Measurements from ENCODE around the gene ELMO3. TPM values are rescaled to one million over a fixed set of nuclear protein-coding genes. Genes with fewer than 3 reads are reported as not detected.

Gene ELMO3
- total RNA-seq, 1 experiment from 2014 or later: 8.6 TPM

DNA sequence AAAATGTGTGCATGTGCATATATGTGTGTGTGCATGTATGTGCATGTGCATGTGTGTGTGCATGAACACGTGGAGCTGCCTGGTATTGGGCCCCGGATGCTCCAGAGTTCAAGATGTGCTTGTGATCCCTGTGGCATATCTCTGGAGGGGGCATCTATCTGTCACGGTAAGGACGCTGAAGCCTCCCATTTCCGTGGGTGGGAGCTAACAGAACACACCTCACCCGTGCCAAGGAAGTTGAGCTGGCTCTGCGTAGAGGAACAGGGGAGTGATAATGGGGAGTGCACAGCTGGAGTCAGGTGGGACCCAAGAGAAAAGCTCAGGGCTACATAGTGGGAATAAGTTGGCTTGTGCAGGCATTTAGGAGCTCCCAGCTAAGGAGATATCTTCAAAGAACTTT is 12.7 kb downstream of the ELMO3 start:
- Histone ChIP-seq H2AK5ac (ENCODE audit: insufficient read length, low read length) (no peak overlapping the region), H4K20me1 (ENCODE audit: control insufficient read depth, insufficient read depth, insufficient read length) (no peaks in the 10 kb centered on the region), H3K14ac (ENCODE audit: insufficient read depth, low read length) (no peak overlapping the region), H3K4me1 (ENCODE audit: insufficient read depth, low read length) (no peaks in the 10 kb centered on the region), H4K5ac (ENCODE audit: insufficient read length, low read depth, low read length) (no peak overlapping the region), H4K8ac (replicated peaks; ENCODE audit: insufficient read length, low read depth, low read length) (no peak overlapping the region), H2BK12ac (ENCODE audit: insufficient read length, low read depth, low read length) (no peak overlapping the region), H2BK15ac (ENCODE audit: low read depth, low read length) (no peak overlapping the region), H3K23ac (ENCODE audit: insufficient read length, low read depth, low read length) (no peak overlapping the region), H3T11ph (ENCODE audit: low read length) (no peak overlapping the region), H3K79me1 (ENCODE audit: insufficient read depth, low read depth, low read length, poor library complexity, severe bottlenecking) (no peaks in the 10 kb centered on the region), H4K91ac (ENCODE audit: insufficient read length, low read depth, low read length) (no peak overlapping the region), H2BK120ac (ENCODE audit: low read depth, low read length, poor library complexity, severe bottlenecking) (no peak overlapping the region), H3K79me2 (ENCODE audit: insufficient read depth, low read length) (no peaks in the 10 kb centered on the region), H3K56ac (ENCODE audit: insufficient read length, low read depth, low read length) (no peak overlapping the region), H3K27ac (ENCODE audit: insufficient read length, low read depth, low read length) (no peak overlapping the region), H2AFZ (ENCODE audit: low read length) (no peak overlapping the region), H3K9me3 (ENCODE audit: control insufficient read depth, low read depth, low read length) (no peaks in the 10 kb centered on the region), H3K9ac (ENCODE audit: extremely low read depth, insufficient read length, low read length) (no peak overlapping the region), H3K4me2 (ENCODE audit: insufficient read depth, insufficient read length, low read length) (no peak overlapping the region), H3K27me3 (ENCODE audit: insufficient read depth, low read length) (no peaks in the 10 kb centered on the region; the same call in 1 of the 2 replicates), H2BK5ac (ENCODE audit: insufficient read length, low read length) (no peak overlapping the region), H3K23me2 (ENCODE audit: insufficient read length, low read depth, low read length, poor library complexity, severe bottlenecking) (no peaks in the 10 kb centered on the region), H3K4ac (ENCODE audit: low read depth, low read length) (no peak overlapping the region), H3K18ac (ENCODE audit: insufficient read length, low read depth, low read length) (no peak overlapping the region), H2BK20ac (ENCODE audit: low read depth, low read length, poor library complexity, severe bottlenecking) (no peak overlapping the region)
- no peak for DNase-seq
- Mint-ChIP-seq H3K4me3 (no peak overlapping the region), H3K4me1 (peaks cover 6 to 7% of the 10 kb centered on the region in 2 experiments; a peak in 3 of 4 replicates), H3K27ac (no peak overlapping the region), H3K27me3 (ENCODE audit: low read depth) (peaks cover 40% of the 10 kb centered on the region), H3K36me3 (ENCODE audit: insufficient read depth in 1 of 3, low read depth in 3 of 3) (no peaks in the 10 kb centered on the region), H3K9me3 (no peaks in the 10 kb centered on the region)
- WGBS (ENCODE audit: extremely low coverage, insufficient read length, low lambda C conversion rate): no CpG with 5 or more reads among the region's 7 CpGs
- TF ChIP-seq, protein P1, sequence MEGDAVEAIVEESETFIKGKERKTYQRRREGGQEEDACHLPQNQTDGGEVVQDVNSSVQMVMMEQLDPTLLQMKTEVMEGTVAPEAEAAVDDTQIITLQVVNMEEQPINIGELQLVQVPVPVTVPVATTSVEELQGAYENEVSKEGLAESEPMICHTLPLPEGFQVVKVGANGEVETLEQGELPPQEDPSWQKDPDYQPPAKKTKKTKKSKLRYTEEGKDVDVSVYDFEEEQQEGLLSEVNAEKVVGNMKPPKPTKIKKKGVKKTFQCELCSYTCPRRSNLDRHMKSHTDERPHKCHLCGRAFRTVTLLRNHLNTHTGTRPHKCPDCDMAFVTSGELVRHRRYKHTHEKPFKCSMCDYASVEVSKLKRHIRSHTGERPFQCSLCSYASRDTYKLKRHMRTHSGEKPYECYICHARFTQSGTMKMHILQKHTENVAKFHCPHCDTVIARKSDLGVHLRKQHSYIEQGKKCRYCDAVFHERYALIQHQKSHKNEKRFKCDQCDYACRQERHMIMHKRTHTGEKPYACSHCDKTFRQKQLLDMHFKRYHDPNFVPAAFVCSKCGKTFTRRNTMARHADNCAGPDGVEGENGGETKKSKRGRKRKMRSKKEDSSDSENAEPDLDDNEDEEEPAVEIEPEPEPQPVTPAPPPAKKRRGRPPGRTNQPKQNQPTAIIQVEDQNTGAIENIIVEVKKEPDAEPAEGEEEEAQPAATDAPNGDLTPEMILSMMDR (conservative IDR thresholded peaks at IDR 0.05): no peak

All from H9 (cell line).